ENCODE results near the gene CEACAM1. TPM values are rescaled to one million over a fixed set of nuclear protein-coding genes. Genes with fewer than 3 reads are reported as not detected.

The CEACAM1 gene
- total RNA-seq, 1 experiment from 2014 or later, result 0.56 TPM

DNA sequence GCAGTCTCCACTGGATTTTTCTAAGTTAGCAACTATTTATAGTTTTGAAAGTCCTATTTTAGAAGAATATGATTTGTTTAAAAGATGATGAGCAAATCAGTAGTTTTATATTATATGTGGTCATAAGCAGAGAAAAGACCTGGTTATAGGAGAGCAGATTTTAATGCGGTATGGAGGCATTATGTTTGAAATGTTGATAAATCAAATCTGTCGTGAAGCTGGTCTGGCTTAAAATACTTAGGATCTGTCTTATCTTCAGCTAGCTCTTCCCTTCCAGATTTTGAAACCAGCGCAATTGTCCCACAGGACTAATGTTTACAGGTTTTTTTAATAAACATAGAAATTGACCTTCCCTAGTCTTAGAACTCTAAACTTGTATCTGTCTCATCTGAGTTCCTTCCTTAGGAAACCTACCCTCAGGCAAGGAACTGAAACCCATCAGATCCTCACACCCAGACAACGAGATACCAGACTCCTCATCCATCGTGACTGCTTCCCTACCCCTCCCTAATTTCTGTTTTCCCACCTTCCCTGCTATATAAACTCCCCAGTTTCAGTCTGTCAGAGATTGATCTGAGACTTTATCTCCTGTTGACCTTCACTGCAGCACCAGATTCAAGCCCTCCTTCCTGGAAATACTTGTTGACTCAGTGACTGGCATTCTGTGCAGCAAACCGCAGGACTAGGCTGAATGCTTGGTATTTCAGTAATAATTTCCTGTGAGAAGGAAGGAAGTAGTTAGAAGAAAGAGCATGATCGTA, 47.8 kb downstream of the CEACAM1 start:
- Mint-ChIP-seq H3K36me3 (ENCODE audit: insufficient read depth, unreplicated experiment) (no peaks in the 10 kb centered on the region), H3K27me3 (ENCODE audit: insufficient read depth, unreplicated experiment) (peaks cover 16% of the 10 kb centered on the region), H3K27ac (ENCODE audit: low read depth, unreplicated experiment) (no peak overlapping the region), H3K4me1 (ENCODE audit: insufficient read depth, unreplicated experiment) (no peaks in the 10 kb centered on the region), H3K9me3 (ENCODE audit: unreplicated experiment) (no peaks in the 10 kb centered on the region), H3K4me3 (ENCODE audit: unreplicated experiment) (no peak overlapping the region)
- intact Hi-C loops (cut with micrococcal nuclease), result no loop called here
- no TSS peak for BruUV-seq (replicated peaks)
- ChIA-PET CTCF (no interaction called here), POLR2A (no interaction called here)
- TF ChIP-seq, protein P1, sequence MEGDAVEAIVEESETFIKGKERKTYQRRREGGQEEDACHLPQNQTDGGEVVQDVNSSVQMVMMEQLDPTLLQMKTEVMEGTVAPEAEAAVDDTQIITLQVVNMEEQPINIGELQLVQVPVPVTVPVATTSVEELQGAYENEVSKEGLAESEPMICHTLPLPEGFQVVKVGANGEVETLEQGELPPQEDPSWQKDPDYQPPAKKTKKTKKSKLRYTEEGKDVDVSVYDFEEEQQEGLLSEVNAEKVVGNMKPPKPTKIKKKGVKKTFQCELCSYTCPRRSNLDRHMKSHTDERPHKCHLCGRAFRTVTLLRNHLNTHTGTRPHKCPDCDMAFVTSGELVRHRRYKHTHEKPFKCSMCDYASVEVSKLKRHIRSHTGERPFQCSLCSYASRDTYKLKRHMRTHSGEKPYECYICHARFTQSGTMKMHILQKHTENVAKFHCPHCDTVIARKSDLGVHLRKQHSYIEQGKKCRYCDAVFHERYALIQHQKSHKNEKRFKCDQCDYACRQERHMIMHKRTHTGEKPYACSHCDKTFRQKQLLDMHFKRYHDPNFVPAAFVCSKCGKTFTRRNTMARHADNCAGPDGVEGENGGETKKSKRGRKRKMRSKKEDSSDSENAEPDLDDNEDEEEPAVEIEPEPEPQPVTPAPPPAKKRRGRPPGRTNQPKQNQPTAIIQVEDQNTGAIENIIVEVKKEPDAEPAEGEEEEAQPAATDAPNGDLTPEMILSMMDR (IDR thresholded peaks at IDR 0.05; ENCODE audit: unreplicated experiment), result no peak
- DNase-seq (ENCODE audit: unreplicated experiment), result peak; percentile 31

DNA sequence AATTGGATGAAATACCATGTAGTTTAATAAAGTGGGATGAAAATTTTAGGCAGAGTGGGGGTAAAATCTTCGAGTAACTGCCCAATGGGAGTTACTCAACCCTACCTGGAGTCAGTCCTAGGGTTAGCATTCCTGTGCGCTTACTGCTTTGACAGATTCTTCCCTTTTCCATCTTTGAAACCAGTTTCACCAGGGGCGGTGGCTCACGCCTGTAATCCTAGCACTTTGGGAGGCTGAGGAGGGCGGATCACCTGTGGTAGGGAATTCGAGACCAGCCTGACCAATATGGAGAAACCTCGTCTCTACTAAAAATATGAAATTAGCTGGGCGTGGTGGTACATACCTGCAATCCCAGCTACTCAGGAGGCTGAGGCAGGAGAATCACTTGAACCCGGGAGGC, 48.5 kb downstream of the CEACAM1 start:
- H3K27me3 Mint-ChIP-seq (ENCODE audit: insufficient read depth, unreplicated experiment), result peaks cover 16% of the 10 kb centered on the region
- no peak for DNase-seq (ENCODE audit: unreplicated experiment)
- H3K4me3 Mint-ChIP-seq (ENCODE audit: unreplicated experiment), result no peak overlapping the region
- no peak overlapping the region for H3K27ac Mint-ChIP-seq (ENCODE audit: low read depth, unreplicated experiment)
- no peaks in the 10 kb centered on the region for H3K36me3 Mint-ChIP-seq (ENCODE audit: insufficient read depth, unreplicated experiment)
- intact Hi-C loops (cut with micrococcal nuclease), result no loop called here
- POLR2A ChIA-PET, result no interaction called here
- H3K4me1 Mint-ChIP-seq (ENCODE audit: insufficient read depth, unreplicated experiment), result no peaks in the 10 kb centered on the region
- CTCF ChIA-PET, result interaction anchor here (0.8 kb wide), 1 partner anchor 50 kb away, joined by 4 read pairs; no protein-coding TSS in a partner anchor
- no TSS peak for BruUV-seq (replicated peaks)
- no peaks in the 10 kb centered on the region for H3K9me3 Mint-ChIP-seq (ENCODE audit: unreplicated experiment)
- TF ChIP-seq, protein P1 (IDR thresholded peaks at IDR 0.05; ENCODE audit: unreplicated experiment), result no peak

- H3K9me3 Mint-ChIP-seq (ENCODE audit: unreplicated experiment), result no peaks in the 10 kb centered on the region
- TF ChIP-seq, protein P1 (IDR thresholded peaks at IDR 0.05; ENCODE audit: unreplicated experiment), result no peak
- H3K27ac Mint-ChIP-seq (ENCODE audit: low read depth, unreplicated experiment), result no peak overlapping the region
- ChIA-PET CTCF (no interaction called here), POLR2A (no interaction called here)
- intact Hi-C loops (cut with micrococcal nuclease), result no loop called here
- H3K4me1 Mint-ChIP-seq (ENCODE audit: insufficient read depth, unreplicated experiment), result no peaks in the 10 kb centered on the region
- no peak overlapping the region for H3K4me3 Mint-ChIP-seq (ENCODE audit: unreplicated experiment)
- no TSS peak for BruUV-seq (replicated peaks)
- H3K36me3 Mint-ChIP-seq (ENCODE audit: insufficient read depth, unreplicated experiment), result no peaks in the 10 kb centered on the region
- H3K27me3 Mint-ChIP-seq (ENCODE audit: insufficient read depth, unreplicated experiment), result peaks cover 7% of the 10 kb centered on the region
- DNase-seq (ENCODE audit: unreplicated experiment), result no peak
These were observed 49.4 kb downstream of the CEACAM1 start for GRCh38 chr19:42478765-42479311.

GRCh38 chr19:42477933-42478332, 50.3 kb downstream of the CEACAM1 start:
- DNase-seq (ENCODE audit: unreplicated experiment), result no peak
- TF ChIP-seq, protein P1 (IDR thresholded peaks at IDR 0.05; ENCODE audit: unreplicated experiment), result no peak
- BruUV-seq (replicated peaks), result no TSS peak
- Mint-ChIP-seq H3K4me1 (ENCODE audit: insufficient read depth, unreplicated experiment) (no peaks in the 10 kb centered on the region), H3K36me3 (ENCODE audit: insufficient read depth, unreplicated experiment) (no peaks in the 10 kb centered on the region), H3K9me3 (ENCODE audit: unreplicated experiment) (no peaks in the 10 kb centered on the region), H3K27ac (ENCODE audit: low read depth, unreplicated experiment) (no peak overlapping the region), H3K4me3 (ENCODE audit: unreplicated experiment) (no peak overlapping the region), H3K27me3 (ENCODE audit: insufficient read depth, unreplicated experiment) (peaks cover 7% of the 10 kb centered on the region)
- intact Hi-C loops (cut with micrococcal nuclease), result no loop called here
- POLR2A ChIA-PET, result no interaction called here
- CTCF ChIA-PET, result interaction anchor here (0.6 kb wide), 1 partner anchor 51 kb away, joined by 3 read pairs; no protein-coding TSS in a partner anchor

Data from MCF 10A (cell line).